GM23338 (cell line): ENCODE measurements around the gene GOLGA6B. TPM values are rescaled to one million over a fixed set of nuclear protein-coding genes. Genes with fewer than 3 reads are reported as not detected.

Source experiments
- ATAC-seq: fragments of 200-7000 bp; cut with Tn5 transposase; 3 replicates; pipeline ENCODE4 v1.9.1; 2020
- DNase-seq: peaks from one replicate; pipeline ENCODE4 v3.0.0-alpha.2; 2015; ENCODE audit warnings: low spot score
- H2AFZ ChIP-seq: fragments of 200-600 bp; sonication (generic); 2 replicates; pipeline ENCODE4 v1.8.0; 2016; ENCODE audit warnings: antibody characterized with exemption, mild to moderate bottlenecking, moderate library complexity
- H3F3A ChIP-seq: fragments of 200-600 bp; sonication (generic); replicated peaks from 2 replicates; pipeline ENCODE4 v1.8.0; 2017; ENCODE audit warnings: antibody characterized with exemption, mixed run types, low read depth
- H3K27ac ChIP-seq: fragments of 200-600 bp; sonication (generic); 2 replicates; pipeline ENCODE4 v1.6.1; 2016; ENCODE audit warnings: low read depth
- H3K27me3 ChIP-seq: fragments of 200-600 bp; sonication (generic); 2 replicates; pipeline ENCODE4 v1.8.0; 2016; ENCODE audit warnings: mild to moderate bottlenecking, mixed run types, moderate library complexity; ENCODE audit not compliant: insufficient read depth
- H3K36me3 ChIP-seq: fragments of 200-600 bp; sonication (generic); 2 replicates; pipeline ENCODE4 v1.8.0; 2016; ENCODE audit warnings: mild to moderate bottlenecking; ENCODE audit not compliant: insufficient read depth
- H3K4me1 ChIP-seq: fragments of 200-600 bp; sonication (generic); 2 replicates; pipeline ENCODE4 v1.8.0; 2016; ENCODE audit warnings: mild to moderate bottlenecking, moderate library complexity; ENCODE audit not compliant: insufficient read depth
- H3K4me2 ChIP-seq: fragments of 200-600 bp; sonication (generic); 2 replicates; pipeline ENCODE4 v1.7.1; 2017; ENCODE audit warnings: mixed run types
- H3K4me3 ChIP-seq: fragments of 200-600 bp; sonication (generic); 2 replicates; pipeline ENCODE4 v1.6.1; 2016; ENCODE audit warnings: mixed run types
- H3K79me2 ChIP-seq: fragments of 200-600 bp; sonication (generic); replicated peaks from 2 replicates; pipeline ENCODE4 v1.8.0; 2017; ENCODE audit warnings: mild to moderate bottlenecking; ENCODE audit not compliant: insufficient read depth
- H3K9me2 ChIP-seq: fragments of 200-600 bp; sonication (generic); 2 replicates; pipeline ENCODE4 v1.8.0; 2017; ENCODE audit not compliant: insufficient read depth
- H4K20me1 ChIP-seq: fragments of 200-600 bp; sonication (generic); replicated peaks from 2 replicates; pipeline ENCODE4 v1.8.0; 2017; ENCODE audit warnings: mild to moderate bottlenecking; ENCODE audit not compliant: insufficient read depth
- H3K27ac Mint-ChIP-seq: 2 replicates; pipeline ENCODE4 v1.8.0; 2020; ENCODE audit warnings: inconsistent platforms, mild to moderate bottlenecking, moderate library complexity, mixed read lengths
- H3K27me3 Mint-ChIP-seq: 3 replicates; pipeline ENCODE4 v1.8.0; 2022; ENCODE audit warnings: low read depth, mild to moderate bottlenecking, moderate library complexity, mixed read lengths, inconsistent platforms; ENCODE audit not compliant: insufficient read depth, poor library complexity
- H3K36me3 Mint-ChIP-seq: 3 replicates; pipeline ENCODE4 v1.8.0; 2021; ENCODE audit warnings: low read depth, mild to moderate bottlenecking, inconsistent platforms, moderate library complexity, mixed read lengths
- H3K4me1 Mint-ChIP-seq: 3 replicates; pipeline ENCODE4 v1.8.0; 2020; ENCODE audit warnings: mild to moderate bottlenecking, inconsistent platforms, mixed read lengths
- H3K4me3 Mint-ChIP-seq: 3 replicates; pipeline ENCODE4 v1.8.0; 2021; ENCODE audit warnings: moderate library complexity, mild to moderate bottlenecking, inconsistent platforms, mixed read lengths
- H3K9me3 Mint-ChIP-seq: 3 replicates; pipeline ENCODE4 v1.8.0; 2020; ENCODE audit warnings: moderate library complexity, mild to moderate bottlenecking, inconsistent platforms, mixed read lengths
- CREB1 ChIP-seq: fragments of 250-450 bp; sonication (Bioruptor Pico); IDR thresholded peaks from 2 replicates; pipeline ENCODE4 v1.5.0; 2020; ENCODE audit warnings: low read depth, mild to moderate bottlenecking, moderate library complexity
- ETS1 ChIP-seq: IDR thresholded peaks from 2 replicates; pipeline ENCODE4 v1.6.1; 2016; ENCODE audit warnings: antibody characterized with exemption
- EZH2 ChIP-seq: fragments of 200-600 bp; sonication (generic); IDR thresholded peaks from one replicate; pipeline ENCODE4 v1.8.0; 2017; ENCODE audit warnings: antibody characterized with exemption, mild to moderate bottlenecking, low read depth; ENCODE audit not compliant: unreplicated experiment
- EZH2phosphoT487 ChIP-seq: fragments of 200-600 bp; sonication (generic); IDR thresholded peaks from one replicate; pipeline ENCODE4 v1.8.1; 2018; ENCODE audit warnings: antibody characterized with exemption; ENCODE audit not compliant: unreplicated experiment
- POLR2AphosphoS5 ChIP-seq: IDR thresholded peaks from 2 replicates; pipeline ENCODE4 v1.6.1; 2016; ENCODE audit warnings: antibody characterized with exemption, low read depth
- REST ChIP-seq: IDR thresholded peaks from one replicate; pipeline ENCODE4 v1.6.1; 2018; ENCODE audit warnings: antibody characterized with exemption; ENCODE audit not compliant: unreplicated experiment
- STAT1 ChIP-seq: IDR thresholded peaks from one replicate; pipeline ENCODE4 v1.6.1; 2016; ENCODE audit warnings: antibody characterized with exemption; ENCODE audit not compliant: unreplicated experiment
- ZNF114 ChIP-seq: fragments of 250-450 bp; sonication (Bioruptor Pico); IDR thresholded peaks from 2 replicates; pipeline ENCODE4 v1.5.0; 2020; ENCODE audit warnings: mild to moderate bottlenecking, moderate library complexity
- ZNF462 ChIP-seq: fragments of 250-450 bp; sonication (Bioruptor Pico); IDR thresholded peaks from 2 replicates; pipeline ENCODE4 v1.5.0; 2020; ENCODE audit warnings: mild to moderate bottlenecking, moderate library complexity
- polyA plus RNA-seq: library from polyadenylated mRNA; unstranded; fragments of >200 nt; fragmentation: Nextera tagmentation; extraction: Ambion mirVana; gene quantifications from 2 replicates; pipeline ENCODE4 v1.2.1, GENCODE V29; 2016
- total RNA-seq: library from RNA; depleted of rRNA; stranded (reverse); fragments of >200 nt; shearing (Covaris generic); gene quantifications from 2 replicates; pipeline ENCODE4 v1.2.3, GENCODE V29; 2014

GOLGA6B gene
- total and polyA plus RNA-seq, 2 experiments from 2014 or later: 0.65 TPM; not detected in 1

GRCh38 chr15:72676838-72677237, 22.3 kb downstream of the GOLGA6B start (continued):
- TF ChIP-seq ZNF462 (no peak), STAT1 (no peak), POLR2AphosphoS5 (no peak)

- H3K27ac ChIP-seq: no peak overlapping the region
- no peaks in the 10 kb centered on the region for H3K79me2 ChIP-seq
- DNase-seq (no peak), ATAC-seq (no peak)
- Mint-ChIP-seq H3K4me1 (peaks cover 14% of the 10 kb centered on the region; the same call in 2 of the 3 replicates), H3K9me3 (no peaks in the 10 kb centered on the region), H3K27ac (no peak overlapping the region), H3K36me3 (no peaks in the 10 kb centered on the region), H3K4me3 (no peak overlapping the region), H3K27me3 (peaks cover 6% of the 10 kb centered on the region)
- H3K36me3 ChIP-seq: no peaks in the 10 kb centered on the region
- H4K20me1 ChIP-seq: no peaks in the 10 kb centered on the region
- no peaks in the 10 kb centered on the region for H3K27me3 ChIP-seq
- peaks cover 4% of the 10 kb centered on the region; the same call in 1 of the 2 replicates for H3F3A ChIP-seq
- H2AFZ ChIP-seq: peak overlapping the region; percentile 72
- H3K4me2 ChIP-seq: no peak overlapping the region
- no peak overlapping the region for H3K4me3 ChIP-seq
- peaks cover 5% of the 10 kb centered on the region; the same call in 1 of the 2 replicates for H3K4me1 ChIP-seq
- H3K9me2 ChIP-seq: no peaks in the 10 kb centered on the region
- TF ChIP-seq CREB1 (CRISPR knock-in tag) (no peak), REST (no peak), ZNF114 (CRISPR knock-in tag) (no peak), EZH2 (no peak), ETS1 (no peak), EZH2phosphoT487 (no peak)
Observed at GRCh38 chr15:72680931-72681330, 26.4 kb downstream of the GOLGA6B start.
